Measurements from ENCODE around the gene RNF212. TPM values are rescaled to one million over a fixed set of nuclear protein-coding genes. Genes with fewer than 3 reads are reported as not detected.

RNF212 gene
- total RNA-seq, 4 donors from 2014 or later: 4.5 to 6.6 (median 5.4) TPM; not detected in 1

- Histone ChIP-seq H3K4me1 (peaks cover 0 to 24% (median 0%) of the 10 kb centered on the region in 4 donors), H3K9me3 (no peaks in the 10 kb centered on the region), H3K27ac (no peak overlapping the region), H3K36me3 (no peaks in the 10 kb centered on the region), H3K27me3 (no peaks in the 10 kb centered on the region), H3K4me3 (no peak overlapping the region)
- TF ChIP-seq POLR2A (IDR thresholded peaks at IDR 0.05): no peak
- TF ChIP-seq, protein P1, sequence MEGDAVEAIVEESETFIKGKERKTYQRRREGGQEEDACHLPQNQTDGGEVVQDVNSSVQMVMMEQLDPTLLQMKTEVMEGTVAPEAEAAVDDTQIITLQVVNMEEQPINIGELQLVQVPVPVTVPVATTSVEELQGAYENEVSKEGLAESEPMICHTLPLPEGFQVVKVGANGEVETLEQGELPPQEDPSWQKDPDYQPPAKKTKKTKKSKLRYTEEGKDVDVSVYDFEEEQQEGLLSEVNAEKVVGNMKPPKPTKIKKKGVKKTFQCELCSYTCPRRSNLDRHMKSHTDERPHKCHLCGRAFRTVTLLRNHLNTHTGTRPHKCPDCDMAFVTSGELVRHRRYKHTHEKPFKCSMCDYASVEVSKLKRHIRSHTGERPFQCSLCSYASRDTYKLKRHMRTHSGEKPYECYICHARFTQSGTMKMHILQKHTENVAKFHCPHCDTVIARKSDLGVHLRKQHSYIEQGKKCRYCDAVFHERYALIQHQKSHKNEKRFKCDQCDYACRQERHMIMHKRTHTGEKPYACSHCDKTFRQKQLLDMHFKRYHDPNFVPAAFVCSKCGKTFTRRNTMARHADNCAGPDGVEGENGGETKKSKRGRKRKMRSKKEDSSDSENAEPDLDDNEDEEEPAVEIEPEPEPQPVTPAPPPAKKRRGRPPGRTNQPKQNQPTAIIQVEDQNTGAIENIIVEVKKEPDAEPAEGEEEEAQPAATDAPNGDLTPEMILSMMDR (IDR thresholded peaks at IDR 0.05): no peak
- DNase-seq: no peak
Observed at GRCh38 chr4:1036976-1037810, 76.2 kb downstream of the RNF212 start.

DNA sequence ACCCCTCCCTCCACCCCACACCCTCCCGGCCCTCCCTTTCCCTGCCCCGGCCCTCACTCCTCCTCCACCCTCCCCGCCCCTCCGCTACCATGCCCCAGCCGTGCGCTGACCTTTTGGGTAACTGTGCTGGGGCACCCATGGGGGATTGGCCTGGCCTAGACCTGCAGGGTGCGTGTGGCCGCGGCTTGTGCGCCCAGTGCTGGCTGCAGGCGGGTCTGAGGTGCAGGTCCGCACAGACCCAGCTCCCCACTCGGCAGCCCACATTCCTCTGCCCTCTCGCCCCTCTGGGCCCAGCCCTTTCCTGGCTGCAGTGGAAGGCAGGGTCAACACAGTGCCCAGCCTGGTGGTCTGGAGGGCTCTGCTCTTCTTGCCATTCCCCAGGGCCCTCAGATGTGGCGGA is 77.3 kb downstream of the RNF212 start:
- Histone ChIP-seq H3K27me3 (no peaks in the 10 kb centered on the region), H3K36me3 (no peaks in the 10 kb centered on the region), H3K27ac (no peak overlapping the region), H3K9me3 (peaks cover 0 to under 1% (median 0%) of the 10 kb centered on the region in 4 donors), H3K4me1 (peaks cover 0 to 13% (median 0%) of the 10 kb centered on the region in 4 donors), H3K4me3 (no peak overlapping the region)
- DNase-seq: no peak
- TF ChIP-seq, protein P1 (IDR thresholded peaks at IDR 0.05): no peak
- no peak for TF ChIP-seq POLR2A (IDR thresholded peaks at IDR 0.05)

DNA sequence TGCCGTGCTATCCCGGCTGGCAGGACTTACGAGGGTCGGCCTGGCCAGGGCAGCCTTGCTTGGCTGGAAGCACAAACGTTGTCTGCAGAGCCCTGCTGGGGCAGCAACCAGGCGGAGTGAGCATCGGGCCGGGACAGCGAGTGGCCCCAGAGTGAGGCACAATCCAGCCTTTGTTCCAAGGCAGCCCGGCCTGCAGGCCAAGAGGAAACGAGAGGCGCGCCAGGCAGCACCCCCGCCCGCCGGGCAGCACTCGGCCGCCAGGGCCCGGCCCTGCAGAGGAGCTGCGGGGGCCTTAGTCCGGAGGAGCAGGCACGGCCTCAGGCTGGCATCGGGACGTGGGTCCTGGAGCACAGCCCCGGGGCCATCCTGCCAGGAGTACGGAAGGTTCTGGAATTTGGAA is 77.9 kb downstream of the RNF212 start:
- H3K4me1 ChIP-seq: peaks cover 0 to 8% (median 0%) of the 10 kb centered on the region in 4 donors
- no peak overlapping the region for H3K27ac ChIP-seq
- DNase-seq: no peak
- H3K4me3 ChIP-seq: no peak overlapping the region
- H3K36me3 ChIP-seq: no peaks in the 10 kb centered on the region
- TF ChIP-seq POLR2A (IDR thresholded peaks at IDR 0.05): no peak
- TF ChIP-seq, protein P1 (IDR thresholded peaks at IDR 0.05): peak in 2 of 6 experiments; percentile 14 to 18
- H3K9me3 ChIP-seq: peaks cover 0 to 4% (median 0%) of the 10 kb centered on the region in 4 donors
- H3K27me3 ChIP-seq: no peaks in the 10 kb centered on the region

GRCh38 chr4:1033840-1034551 is 79.4 kb downstream of the RNF212 start:
- Histone ChIP-seq H3K4me3 (no peak overlapping the region), H3K9me3 (peaks cover 0 to 4% (median 0%) of the 10 kb centered on the region in 4 donors), H3K27ac (no peak overlapping the region), H3K4me1 (no peaks in the 10 kb centered on the region), H3K36me3 (no peaks in the 10 kb centered on the region), H3K27me3 (no peaks in the 10 kb centered on the region)
- no peak for TF ChIP-seq POLR2A (IDR thresholded peaks at IDR 0.05)
- TF ChIP-seq, protein P1 (IDR thresholded peaks at IDR 0.05): no peak
- DNase-seq: no peak

DNA sequence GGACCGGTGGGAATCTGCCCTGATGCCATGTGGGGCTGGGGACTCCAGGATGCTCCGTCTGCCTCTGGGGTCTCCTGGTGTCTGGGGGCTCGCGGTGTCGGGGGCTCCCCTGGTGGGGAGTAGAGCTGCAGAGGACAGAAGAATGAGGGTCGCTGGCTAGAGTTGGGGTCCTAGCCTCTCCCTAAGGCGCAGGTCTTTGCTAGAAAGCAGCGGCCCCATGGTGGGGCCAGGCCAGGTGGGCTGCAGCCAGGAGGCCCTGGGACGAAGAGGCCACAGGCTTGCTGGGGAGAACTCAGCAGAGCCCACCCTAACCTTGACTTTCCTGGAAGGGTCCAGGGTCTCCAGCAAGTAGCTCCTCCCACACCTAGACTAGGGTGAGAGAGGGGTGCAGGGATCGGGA is 80.5 kb downstream of the RNF212 start:
- H3K27ac ChIP-seq: no peak overlapping the region
- H3K36me3 ChIP-seq: no peaks in the 10 kb centered on the region
- no peaks in the 10 kb centered on the region for H3K27me3 ChIP-seq
- TF ChIP-seq, protein P1 (IDR thresholded peaks at IDR 0.05): no peak
- H3K9me3 ChIP-seq: peaks cover 0 to 4% (median 0%) of the 10 kb centered on the region in 4 donors
- no peak for DNase-seq
- H3K4me1 ChIP-seq: no peaks in the 10 kb centered on the region
- no peak overlapping the region for H3K4me3 ChIP-seq
